GM23248 (cell line): ENCODE data around the gene NTN5. TPM values are rescaled to one million over a fixed set of nuclear protein-coding genes. Genes with fewer than 3 reads are reported as not detected.
A peak's percentile ranks its signal among the peaks of the same experiment; 100 is the strongest.

ENCODE experiments used
- DNase-seq: peaks from one replicate; pipeline ENCODE4 v3.0.0-alpha.2; 2015
- H2AFZ ChIP-seq: fragments of 200-600 bp; sonication (generic); 2 replicates; pipeline ENCODE4 v1.6.1; 2016; ENCODE audit warnings: antibody characterized with exemption
- H3F3A ChIP-seq: fragments of 200-600 bp; sonication (generic); 2 replicates; pipeline ENCODE4 v1.6.1; 2016; ENCODE audit warnings: mild to moderate bottlenecking, antibody characterized with exemption, mixed run types; ENCODE audit not compliant: insufficient read depth
- H3K27ac ChIP-seq: fragments of 200-600 bp; sonication (generic); 2 replicates; pipeline ENCODE4 v1.5.1; 2016; ENCODE audit warnings: mild to moderate bottlenecking
- H3K27me3 ChIP-seq: fragments of 200-600 bp; sonication (generic); replicated peaks from 2 replicates; pipeline ENCODE4 v1.6.1; 2016; ENCODE audit warnings: mild to moderate bottlenecking; ENCODE audit not compliant: insufficient read depth
- H3K36me3 ChIP-seq: fragments of 200-600 bp; sonication (generic); 2 replicates; pipeline ENCODE4 v1.6.1; 2016; ENCODE audit warnings: low read depth, mild to moderate bottlenecking
- H3K4me1 ChIP-seq: fragments of 200-600 bp; sonication (generic); 2 replicates; pipeline ENCODE4 v1.6.1; 2016; ENCODE audit warnings: mild to moderate bottlenecking; ENCODE audit not compliant: insufficient read depth
- H3K4me2 ChIP-seq: fragments of 200-600 bp; sonication (generic); one replicate; pipeline ENCODE4 v1.6.1; 2016; ENCODE audit warnings: mild to moderate bottlenecking; ENCODE audit not compliant: unreplicated experiment
- H3K4me3 ChIP-seq: fragments of 200-600 bp; sonication (generic); 2 replicates; pipeline ENCODE4 v1.5.1; 2016; ENCODE audit warnings: mild to moderate bottlenecking
- H3K79me2 ChIP-seq: fragments of 200-600 bp; sonication (generic); 2 replicates; pipeline ENCODE4 v1.6.1; 2016; ENCODE audit warnings: mild to moderate bottlenecking; ENCODE audit not compliant: insufficient read depth
- H3K9ac ChIP-seq: fragments of 200-600 bp; sonication (generic); 2 replicates; pipeline ENCODE4 v1.6.1; 2016; ENCODE audit warnings: mild to moderate bottlenecking
- H3K9me2 ChIP-seq: fragments of 200-600 bp; sonication (generic); 2 replicates; pipeline ENCODE4 v1.6.1; 2016; ENCODE audit warnings: mixed run types, mild to moderate bottlenecking, moderate library complexity; ENCODE audit not compliant: insufficient read depth
- H3K9me3 ChIP-seq: fragments of 200-600 bp; sonication (generic); one replicate; pipeline ENCODE4 v1.6.1; 2017; ENCODE audit warnings: low read depth
- H4K20me1 ChIP-seq: fragments of 200-600 bp; sonication (generic); 2 replicates; pipeline ENCODE4 v1.6.0; 2016; ENCODE audit not compliant: insufficient read depth
- EZH2 ChIP-seq: fragments of 200-600 bp; sonication (generic); IDR thresholded peaks from 2 replicates; pipeline ENCODE4 v1.6.1; 2018; ENCODE audit warnings: antibody characterized with exemption, mild to moderate bottlenecking; ENCODE audit not compliant: insufficient read depth, poor library complexity, severe bottlenecking
- EZH2phosphoT487 ChIP-seq: fragments of 200-600 bp; sonication (generic); IDR thresholded peaks from 2 replicates; pipeline ENCODE4 v1.6.1; 2018; ENCODE audit warnings: antibody characterized with exemption, moderate library complexity, mild to moderate bottlenecking, low read depth; ENCODE audit not compliant: insufficient read depth
- WGBS, 2 experiments: methylation state at CpG; one replicate each; pipeline ENCODE4 v1.1.6; 2015 to 2017; ENCODE audit warnings: low lambda C conversion rate in 2 of 2, low coverage in 1 of 2; ENCODE audit errors: missing lambda C conversion rate in 2 of 2; 5-methylcytosine and 5-hydroxymethylcytosine counted together
- in situ Hi-C: fragments of 300-500 bp; cut with MboI; formaldehyde crosslinking; loops from 2 replicates; pipeline ENCODE4 v1.15.0; 2020
- polyA plus RNA-seq: library from polyadenylated mRNA; unstranded; fragments of >200 nt; fragmentation: Nextera tagmentation; extraction: Ambion mirVana; gene quantifications from 2 replicates; pipeline ENCODE4 v1.2.1, GENCODE V29; 2016
- total RNA-seq: library from RNA; depleted of rRNA; stranded (reverse); fragments of >200 nt; shearing (Covaris generic); gene quantifications from 2 replicates; pipeline ENCODE4 v1.2.3, GENCODE V29; 2014

The NTN5 gene
- total and polyA plus RNA-seq, 2 experiments from 2014 or later: 0.32 TPM; not detected in 1

GRCh38 chr19:48616041-48616436, 56.8 kb downstream of the NTN5 start:
- in situ Hi-C loops: no loop called here
- Histone ChIP-seq H3K9me2 (no peaks in the 10 kb centered on the region), H3K27me3 (no peaks in the 10 kb centered on the region), H2AFZ (no peak overlapping the region), H3K9me3 (no peaks in the 10 kb centered on the region), H3K4me2 (no peak overlapping the region), H3K36me3 (peaks cover 21% of the 10 kb centered on the region), H3F3A (peaks cover 20% of the 10 kb centered on the region; the same call in 1 of the 2 replicates), H3K79me2 (peaks cover 49% of the 10 kb centered on the region), H4K20me1 (peaks cover 12% of the 10 kb centered on the region; the same call in 1 of the 2 replicates), H3K4me3 (no peak overlapping the region), H3K9ac (peak overlapping the region; percentile 98), H3K27ac (no peak overlapping the region), H3K4me1 (peaks cover 19% of the 10 kb centered on the region)
- no peak for DNase-seq
- 78 to 87% methylated on average over 13 to 16 of the region's 16 CpGs for WGBS, 2 experiments
- TF ChIP-seq EZH2phosphoT487 (no peak), EZH2 (no peak)

DNA sequence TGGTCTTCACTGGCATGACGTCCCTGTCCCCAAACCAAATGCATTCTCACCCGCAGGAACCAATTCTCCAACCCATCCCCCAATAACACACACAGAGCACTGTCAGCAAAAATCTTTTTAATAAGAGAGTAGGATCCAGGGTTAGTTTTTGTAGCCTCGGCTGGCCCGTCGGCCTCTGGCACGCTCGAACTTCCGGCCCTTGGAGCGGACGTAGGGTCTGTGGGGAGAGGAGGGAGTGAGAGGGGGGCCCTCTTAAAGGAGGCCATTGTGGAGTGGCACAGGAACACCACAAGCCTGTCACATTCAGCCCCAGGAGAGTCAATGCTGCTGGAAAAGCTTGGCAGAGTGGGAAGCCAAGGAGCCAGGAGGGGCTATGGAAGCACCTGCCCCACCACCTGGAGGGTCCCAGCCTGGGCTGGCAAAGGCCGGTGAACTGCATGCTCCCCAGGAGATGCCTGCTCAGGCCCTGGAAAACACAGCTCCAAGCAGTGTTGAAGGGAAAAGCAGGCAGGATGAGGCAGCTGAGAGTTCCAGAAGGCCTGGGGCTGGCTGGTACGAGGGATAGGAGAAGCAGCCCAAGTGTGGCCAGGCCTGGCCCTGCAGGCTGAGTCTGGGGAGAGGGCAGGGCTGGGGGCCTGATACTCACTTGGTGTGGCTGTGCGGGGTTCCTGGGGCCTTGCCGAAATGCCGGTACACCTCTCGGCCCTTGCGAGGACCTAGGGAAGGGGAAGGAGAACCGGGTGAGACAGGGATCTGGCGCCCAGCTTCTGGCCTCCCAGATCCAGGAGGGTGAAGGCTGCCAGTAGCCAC, 57.4 kb downstream of the NTN5 start:
- TF ChIP-seq EZH2phosphoT487 (no peak), EZH2 (no peak)
- H3K9me2 ChIP-seq: no peaks in the 10 kb centered on the region
- H4K20me1 ChIP-seq: peaks cover 12% of the 10 kb centered on the region; the same call in 1 of the 2 replicates
- no peak for DNase-seq
- peaks cover 43% of the 10 kb centered on the region for H3K79me2 ChIP-seq
- no peak overlapping the region for H2AFZ ChIP-seq
- H3K9ac ChIP-seq: no peak overlapping the region
- no peak overlapping the region for H3K27ac ChIP-seq
- 79 to 85% methylated on average over 19 of the region's 19 CpGs for WGBS, 2 experiments
- in situ Hi-C loops: no loop called here
- no peaks in the 10 kb centered on the region for H3K9me3 ChIP-seq
- peaks cover 20% of the 10 kb centered on the region; the same call in 1 of the 2 replicates for H3F3A ChIP-seq
- peaks cover 19% of the 10 kb centered on the region for H3K4me1 ChIP-seq
- H3K27me3 ChIP-seq: no peaks in the 10 kb centered on the region
- no peak overlapping the region for H3K4me2 ChIP-seq
- no peak overlapping the region for H3K4me3 ChIP-seq
- peaks cover 21% of the 10 kb centered on the region for H3K36me3 ChIP-seq

DNA sequence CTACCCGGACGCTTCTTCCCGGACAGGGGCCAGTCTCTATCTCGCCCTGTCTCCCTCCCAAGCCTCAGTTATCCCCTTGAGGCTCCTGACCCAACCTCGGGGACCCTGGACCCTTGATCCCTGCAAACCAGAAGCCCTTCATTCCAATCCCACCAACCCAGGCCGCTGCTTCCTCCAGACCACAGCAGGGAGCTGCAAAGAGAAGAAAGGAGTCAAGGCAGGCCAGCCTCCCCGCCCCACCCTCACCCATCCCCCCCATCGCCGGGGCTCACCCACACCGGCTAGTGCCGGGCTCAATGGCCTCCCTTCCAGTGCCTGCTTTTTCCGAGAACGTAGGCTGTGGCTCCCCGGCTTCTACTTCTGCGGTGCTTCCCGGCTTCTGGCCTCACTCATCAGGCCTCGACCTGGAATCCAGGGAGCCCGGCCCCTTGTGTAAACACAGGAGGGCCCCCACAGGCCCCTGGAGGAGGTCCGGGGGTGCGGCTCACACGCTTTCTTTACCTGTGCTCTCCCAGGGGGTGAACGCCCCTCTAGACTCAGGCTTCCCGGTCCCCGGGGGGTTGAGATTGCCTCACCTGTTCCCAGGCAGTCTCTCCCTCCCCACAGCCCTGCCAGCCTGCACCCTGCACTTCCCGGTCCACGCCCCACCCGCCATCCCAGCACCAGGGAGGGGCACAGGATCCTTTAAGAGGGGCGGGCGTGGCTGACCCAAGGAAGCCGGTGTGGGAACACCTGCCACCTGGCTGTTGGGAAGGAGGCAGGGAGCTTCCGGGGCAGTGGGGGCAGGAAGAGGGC, 58.2 kb downstream of the NTN5 start, which contains the start of gene FAM83E:
TSS of gene FAM83E (minus strand) at position 641 of the 795 bp plus-strand sequence. CDS start 1,704 bp downstream, outside the sequence.
- whole genome bisulfite sequencing, 2 experiments: 43 to 49% methylated on average over 24 to 31 of the region's 31 CpGs
- Histone ChIP-seq H3K9me2 (no peaks in the 10 kb centered on the region), H3K4me2 (no peak within 1 kb of the TSS), H3K79me2 (peaks cover 35% of the 10 kb centered on the region), H3F3A (peaks cover 20% of the 10 kb centered on the region; the same call in 1 of the 2 replicates), H3K36me3 (peaks cover 21% of the 10 kb centered on the region), H3K4me3 (no peak within 1 kb of the TSS), H3K9me3 (no peaks in the 10 kb centered on the region), H3K27me3 (no peaks in the 10 kb centered on the region), H3K9ac (0 out of 2 replicates have a peak within 1 kb of the TSS, but pooled peaks have one; percentile 15), H4K20me1 (peaks cover 12% of the 10 kb centered on the region; the same call in 1 of the 2 replicates), H3K4me1 (peaks cover 14% of the 10 kb centered on the region), H3K27ac (no peak within 1 kb of the TSS), H2AFZ (no peak within 1 kb of the TSS)
- TF ChIP-seq EZH2phosphoT487 (no peak), EZH2 (no peak)
- DNase-seq: peak; percentile 34
- in situ Hi-C loops: no loop called here

DNA sequence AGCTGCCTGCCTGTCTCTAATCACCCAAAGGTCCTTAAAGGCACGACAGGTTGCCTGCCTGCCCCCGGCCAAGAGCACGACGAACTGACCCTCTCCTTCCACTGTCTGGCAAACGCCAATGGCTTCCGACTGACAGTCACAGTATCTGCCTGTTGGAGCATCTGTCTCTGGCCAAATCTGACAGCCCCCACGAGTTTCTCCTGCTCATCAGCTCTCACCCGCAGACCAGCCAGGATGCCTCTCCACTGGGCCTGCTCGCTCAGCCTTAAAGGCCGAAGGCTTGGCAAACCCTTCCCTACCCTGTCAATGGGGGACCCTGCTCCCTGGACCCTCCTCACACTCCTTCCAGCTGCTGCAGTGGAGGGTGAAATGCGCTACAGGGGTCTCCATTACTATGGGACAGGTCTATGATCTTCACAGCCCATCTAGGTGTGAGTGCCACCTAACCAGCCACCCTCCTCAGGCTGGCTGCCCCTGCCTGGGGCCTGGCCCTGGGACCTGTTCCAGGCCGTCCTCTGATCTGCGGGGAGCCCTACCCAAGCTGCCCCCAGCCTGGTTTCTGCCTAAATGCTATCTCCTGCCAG, 58.9 kb downstream of the NTN5 start:
- 55 to 67% methylated on average over 13 of the region's 13 CpGs for WGBS, 2 experiments
- in situ Hi-C loops: no loop called here
- H2AFZ ChIP-seq: no peak overlapping the region
- H3K27me3 ChIP-seq: no peaks in the 10 kb centered on the region
- no peaks in the 10 kb centered on the region for H3K9me2 ChIP-seq
- H3K4me3 ChIP-seq: no peak overlapping the region
- DNase-seq: peak; percentile 26
- H3K79me2 ChIP-seq: peaks cover 33% of the 10 kb centered on the region
- no peak overlapping the region for H3K27ac ChIP-seq
- no peak for TF ChIP-seq EZH2
- no peak for TF ChIP-seq EZH2phosphoT487
- H4K20me1 ChIP-seq: peaks cover 12% of the 10 kb centered on the region; the same call in 1 of the 2 replicates
- no peaks in the 10 kb centered on the region for H3K9me3 ChIP-seq
- H3F3A ChIP-seq: peaks cover 20% of the 10 kb centered on the region; the same call in 1 of the 2 replicates
- H3K4me2 ChIP-seq: no peak overlapping the region
- peaks cover 14% of the 10 kb centered on the region for H3K4me1 ChIP-seq
- peaks cover 21% of the 10 kb centered on the region for H3K36me3 ChIP-seq
- no peak overlapping the region for H3K9ac ChIP-seq
